ENCODE measurements around the gene BDKRB1. TPM values are rescaled to one million over a fixed set of nuclear protein-coding genes. Genes with fewer than 3 reads are reported as not detected.

The BDKRB1 gene
- total RNA-seq (2011; cell fraction: chromatin; rRNA removed; ENCODE audit: low replicate concordance), result not detected in 2 replicates
- not detected in 2 replicates for total RNA-seq (2011; cell fraction: nucleolus; rRNA removed)
- not detected in 2 replicates for total RNA-seq (2011; cell fraction: nucleoplasm; rRNA removed)
- total RNA-seq (2014; rRNA removed) (0.09 and 0.29 TPM in 2 replicates), total RNA-seq (2014; rRNA removed; fragmentation: Illumina TruSeq; extraction: Trizol) (0.07 and 0.13 TPM in 2 replicates), total RNA-seq (2015; rRNA removed; fragmentation: Illumina TruSeq; extraction: Trizol) (0.22 TPM in 1 of 2 replicates, not detected in the other), total RNA-seq (2021) (0.09 and 0.20 TPM in 2 replicates), polyA plus RNA-seq (2011; rRNA removed) (0.10 TPM in 1 of 2 replicates, not detected in the other), polyA plus RNA-seq (2014; fragmentation: Illumina TruSeq; extraction: Trizol) (0.06 and 0.11 TPM in 2 replicates), polyA plus RNA-seq (2014; fragmentation: Nextera tagmentation; extraction: Ambion mirVana) (under 1 TPM in 1 of 2 experiments, not detected in 1; 0.06 TPM), polyA plus RNA-seq (2014; rRNA removed) (0.23 TPM in 1 of 2 replicates, not detected in the other), polyA minus RNA-seq (2011; rRNA and poly(A)+ RNA removed) (not detected in 2 replicates), Bru-seq, nascent RNA (not detected), BruChase-seq, experiment 1, labeled RNA remaining after a 2-hour chase (not detected), BruChase-seq, experiment 2, labeled RNA remaining after a 6-hour chase (not detected)
- polyA plus RNA-seq (2011; cell fraction: cytosol; rRNA removed), result 0.12 TPM in 1 of 2 replicates, not detected in the other
- polyA plus RNA-seq (2011; cell fraction: nucleus; rRNA removed), result 0.13 TPM in 1 of 2 replicates, not detected in the other
- polyA plus RNA-seq (2012), result 0.18 and 0.58 TPM in 2 replicates
- not detected in 2 replicates for polyA minus RNA-seq (2011; cell fraction: cytosol; rRNA and poly(A)+ RNA removed)
- 0.27 TPM in 1 of 2 replicates, not detected in the other for polyA minus RNA-seq (2011; cell fraction: nucleus; rRNA and poly(A)+ RNA removed)
- long read RNA-seq, experiment 1, result 0 reads
- long read RNA-seq, experiment 2, result 0 reads
- long read RNA-seq, experiment 3, result 0 reads

GRCh38 chr14:96255501-96256366 is at the start of gene BDKRB1:
BDKRB1 (plus strand) TSS chr14:96256210; CDS start chr14:96263683, 7,473 bp downstream.
- no peak within 1 kb of the TSS for H3K9ac ChIP-seq (ENCODE audit: insufficient read depth in 1 of 2, low read depth in 2 of 2, low read length in 2 of 2)
- H3K36me3 ChIP-seq (ENCODE audit: control insufficient read depth, insufficient read depth, low read length), result no peaks in the 10 kb centered on the region
- peaks cover 9 to 13% of the 10 kb centered on the region in 2 experiments; a peak in 3 of 5 replicates for H3K27me3 ChIP-seq (ENCODE audit: control insufficient read depth in 2 of 2, insufficient read depth in 2 of 2, low read length in 2 of 2)
- H3K27ac ChIP-seq (ENCODE audit: extremely low read depth, low read depth, low read length), result no peak within 1 kb of the TSS
- H3K9me1 ChIP-seq (ENCODE audit: control insufficient read depth, insufficient read depth, low read length), result no peaks in the 10 kb centered on the region
- no peak within 1 kb of the TSS for H2AFZ ChIP-seq (ENCODE audit: low read depth, low read length)
- in situ Hi-C loops (cut with MboI) (loop anchor here (25.0 kb wide), 1 partner anchor 693 kb away; no protein-coding TSS in a partner anchor), intact Hi-C loops (cut with micrococcal nuclease) (no loop called here)
- no peak for FAIRE-seq
- no peaks in the 10 kb centered on the region for H3K9me3 ChIP-seq (replicated peaks; ENCODE audit: control insufficient read depth, insufficient read depth, low read depth, low read length)
- CTCF ChIA-PET (ENCODE audit: low intra/inter-chr PET ratio), result no interaction called here
- POLR2A ChIA-PET, result interaction anchor here (0.6 to 0.8 kb wide), 2 partner anchors 8 to 45 kb away, joined by 3 read pairs; no protein-coding TSS in a partner anchor
- ATAC-seq, result no peak
- WGBS (ENCODE audit: insufficient coverage, low coverage, missing lambda C conversion rate), result under 1% methylated on average over 11 of the region's 12 CpGs
- no peak for DNase-seq (ENCODE audit: extremely low read depth in 1 of 4, low spot score in 3 of 4)
- peaks cover 0 to 7% of the 10 kb centered on the region in 2 experiments; a peak in 2 of 5 replicates for H3K4me1 ChIP-seq (replicated peaks in 1 of 2; ENCODE audit: control insufficient read depth in 2 of 2, insufficient read depth in 2 of 2, low read length in 2 of 2)
- H4K20me1 ChIP-seq (replicated peaks; ENCODE audit: control insufficient read depth, insufficient read depth, low read length), result no peaks in the 10 kb centered on the region
- BruUV-seq (replicated peaks), result no TSS peak
- no peaks in the 10 kb centered on the region for H3K79me2 ChIP-seq (ENCODE audit: control insufficient read depth, insufficient read depth, low read length)
- H3K4me2 ChIP-seq (ENCODE audit: insufficient read depth, low read length), result no peak within 1 kb of the TSS
- no peak within 1 kb of the TSS for H3K4me3 ChIP-seq
- no peak for TF ChIP-seq CBFA2T2 (conservative IDR thresholded peaks at IDR 0.05)
- no peak for TF ChIP-seq JUND (IDR thresholded peaks at IDR 0.05; ENCODE audit: borderline replicate concordance, low read depth, low read length)
- TF ChIP-seq JUND (tag; IDR thresholded peaks at IDR 0.05; ENCODE audit: borderline replicate concordance, low read depth, low read length), result no peak
- TF ChIP-seq, protein P1, sequence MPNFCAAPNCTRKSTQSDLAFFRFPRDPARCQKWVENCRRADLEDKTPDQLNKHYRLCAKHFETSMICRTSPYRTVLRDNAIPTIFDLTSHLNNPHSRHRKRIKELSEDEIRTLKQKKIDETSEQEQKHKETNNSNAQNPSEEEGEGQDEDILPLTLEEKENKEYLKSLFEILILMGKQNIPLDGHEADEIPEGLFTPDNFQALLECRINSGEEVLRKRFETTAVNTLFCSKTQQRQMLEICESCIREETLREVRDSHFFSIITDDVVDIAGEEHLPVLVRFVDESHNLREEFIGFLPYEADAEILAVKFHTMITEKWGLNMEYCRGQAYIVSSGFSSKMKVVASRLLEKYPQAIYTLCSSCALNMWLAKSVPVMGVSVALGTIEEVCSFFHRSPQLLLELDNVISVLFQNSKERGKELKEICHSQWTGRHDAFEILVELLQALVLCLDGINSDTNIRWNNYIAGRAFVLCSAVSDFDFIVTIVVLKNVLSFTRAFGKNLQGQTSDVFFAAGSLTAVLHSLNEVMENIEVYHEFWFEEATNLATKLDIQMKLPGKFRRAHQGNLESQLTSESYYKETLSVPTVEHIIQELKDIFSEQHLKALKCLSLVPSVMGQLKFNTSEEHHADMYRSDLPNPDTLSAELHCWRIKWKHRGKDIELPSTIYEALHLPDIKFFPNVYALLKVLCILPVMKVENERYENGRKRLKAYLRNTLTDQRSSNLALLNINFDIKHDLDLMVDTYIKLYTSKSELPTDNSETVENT (CRISPR knock-in tag; IDR thresholded peaks at IDR 0.05), result no peak
- no peak for TF ChIP-seq UBTF (IDR thresholded peaks at IDR 0.05; ENCODE audit: borderline replicate concordance in 1 of 2, low read depth in 2 of 2, low read length in 2 of 2)
- no peak for TF ChIP-seq ELF4 (CRISPR knock-in tag; IDR thresholded peaks at IDR 0.05)
- TF ChIP-seq RB1 (IDR thresholded peaks at IDR 0.05; ENCODE audit: low read depth), result no peak
- TF ChIP-seq ZNF253 (CRISPR knock-in tag; conservative IDR thresholded peaks at IDR 0.05), result no peak
- no peak for TF ChIP-seq EHMT2 (IDR thresholded peaks at IDR 0.05)
